Activated T-helper 9 cell treated with anti-CD3 and anti-CD28 coated beads, Interleukin-2, amount 50 U/mL, for 16 hours (primary cell): Measurements from ENCODE around the gene SIGLEC15.
"Not testable (repeated sequence)": the region's sequence is repeated elsewhere in the genome, so short reads cannot be mapped to it uniquely, and the experiment has no call there.

Experiments used
- DNase-seq: peaks from one replicate; pipeline ENCODE4 v3.0.0-alpha.2; 2020; ENCODE audit warnings: low read depth

Gene SIGLEC15

DNA sequence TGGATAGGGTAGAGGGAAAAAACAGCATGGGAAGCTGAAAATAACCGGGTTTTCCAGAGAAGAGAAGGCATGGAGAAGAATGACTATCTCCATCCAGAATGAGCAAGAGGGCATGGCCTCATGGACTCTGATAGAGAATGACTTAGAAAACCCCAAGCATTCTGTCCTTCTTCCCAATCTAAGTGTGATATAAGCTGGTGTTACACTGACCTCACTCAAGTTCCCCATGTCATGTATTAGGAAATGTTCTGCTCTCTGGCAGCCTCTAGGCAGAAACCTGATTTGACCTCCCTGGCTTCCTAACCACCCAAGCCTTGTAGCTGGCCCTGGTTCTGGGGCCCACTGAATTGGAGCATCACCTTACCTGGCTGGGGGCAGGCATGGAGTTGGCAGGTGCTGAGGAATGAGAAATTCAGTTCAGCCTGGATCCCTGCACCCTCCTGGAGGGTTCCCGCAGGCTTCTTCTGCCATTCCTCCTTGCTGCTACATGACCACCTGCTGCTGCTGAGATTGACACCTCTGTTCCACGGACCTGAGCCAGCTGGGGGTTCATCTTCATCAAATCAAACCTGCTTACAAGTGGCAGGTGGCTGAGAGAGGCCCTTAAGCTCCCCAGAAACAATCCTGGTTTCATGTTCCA, 5.2 kb upstream of the SIGLEC15 start:
- no peak for DNase-seq

DNA sequence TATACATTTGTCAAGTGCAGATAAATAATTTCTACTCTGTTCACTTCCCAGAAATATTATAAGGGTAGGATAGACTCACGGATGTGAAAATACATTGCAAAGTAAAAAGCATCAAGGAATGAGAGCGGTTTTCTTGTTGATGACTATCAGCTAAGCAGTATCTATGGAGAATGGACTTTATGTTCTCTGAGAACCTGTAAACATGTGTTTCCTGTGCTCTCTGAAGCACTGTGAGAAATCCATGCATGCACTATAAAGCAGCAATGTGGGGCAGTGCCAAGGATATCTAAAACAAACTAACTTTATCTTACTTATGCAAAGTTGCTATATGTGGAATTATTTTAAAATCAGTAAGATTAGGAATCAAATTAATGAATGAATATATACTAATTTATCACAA, 4.4 kb upstream of the SIGLEC15 start:
- no peak for DNase-seq

- DNase-seq = no peak
These were observed 3.8 kb upstream of the SIGLEC15 start for GRCh38 chr18:45821711-45822110.

- DNase-seq = no peak
These were observed 609 bp downstream of the SIGLEC15 start for GRCh38 chr18:45826084-45826483.

- not testable (repeated sequence) for DNase-seq
These were observed 1.2 kb downstream of the SIGLEC15 start for GRCh38 chr18:45826716-45827115.

DNA sequence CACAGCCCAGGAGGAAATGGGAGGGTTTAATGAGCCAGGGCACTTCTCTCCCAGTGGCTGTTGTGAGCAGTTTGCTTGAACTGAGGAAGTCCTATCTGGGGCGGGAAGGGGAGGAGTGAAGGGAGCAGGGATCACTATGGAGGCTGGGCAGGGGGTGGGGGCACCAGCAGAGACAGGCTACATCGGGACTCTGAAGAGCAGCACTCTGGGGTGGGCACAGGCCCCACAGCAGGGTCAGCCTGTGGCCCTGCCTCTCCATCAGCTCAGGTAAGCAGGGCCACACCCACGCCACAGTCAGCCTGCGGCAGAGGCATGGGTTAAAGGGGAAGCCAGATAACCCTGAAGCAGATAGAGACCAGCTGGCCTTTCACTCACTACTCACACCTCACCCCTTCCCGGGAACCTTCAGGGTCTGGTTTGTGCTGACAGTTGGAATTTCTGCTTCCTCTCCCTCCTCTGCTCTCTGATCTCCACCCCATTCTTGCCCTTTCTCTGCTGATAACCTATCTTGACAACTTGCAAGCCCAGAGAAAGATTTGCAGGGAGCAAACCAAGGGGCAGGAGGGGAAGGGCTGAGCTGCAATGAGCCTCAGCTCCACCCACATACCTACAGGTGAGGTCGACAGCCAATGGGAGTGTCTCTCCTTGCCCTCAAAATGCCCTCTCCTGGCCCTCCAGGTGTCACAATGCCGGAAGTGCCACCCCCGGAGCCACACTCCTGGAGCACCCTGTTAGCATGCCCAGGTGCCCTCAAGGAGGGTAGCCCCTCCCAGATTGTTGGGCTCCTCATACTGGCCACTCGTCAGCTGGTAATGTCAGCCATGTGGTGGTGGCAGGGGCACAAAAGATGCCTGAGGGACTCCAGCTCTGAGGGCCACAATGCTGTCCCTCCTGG, 3.7 kb downstream of the SIGLEC15 start:
- DNase-seq = no peak

DNA sequence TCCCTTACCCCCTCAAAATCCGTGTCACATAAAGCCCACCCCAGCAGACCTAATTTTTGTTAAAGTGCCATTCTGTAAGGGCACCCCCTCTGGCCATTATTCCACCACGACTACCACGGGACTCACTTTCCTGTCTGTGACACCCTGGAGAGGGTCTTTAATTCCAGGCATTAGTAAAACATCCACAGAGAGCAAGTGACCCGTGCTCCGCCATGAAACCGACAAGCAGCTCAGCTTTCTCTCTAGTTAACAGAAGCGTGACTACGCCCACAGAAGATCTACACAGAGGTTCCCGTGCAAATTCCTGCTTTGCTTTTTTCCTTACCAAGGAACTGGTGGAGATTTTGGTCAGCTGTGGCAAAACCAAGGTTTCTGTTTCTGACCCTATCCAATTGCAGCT, 4.4 kb downstream of the SIGLEC15 start:
- DNase-seq = no peak

GRCh38 chr18:45830917-45831316, 5.4 kb downstream of the SIGLEC15 start:
- no peak for DNase-seq

DNA sequence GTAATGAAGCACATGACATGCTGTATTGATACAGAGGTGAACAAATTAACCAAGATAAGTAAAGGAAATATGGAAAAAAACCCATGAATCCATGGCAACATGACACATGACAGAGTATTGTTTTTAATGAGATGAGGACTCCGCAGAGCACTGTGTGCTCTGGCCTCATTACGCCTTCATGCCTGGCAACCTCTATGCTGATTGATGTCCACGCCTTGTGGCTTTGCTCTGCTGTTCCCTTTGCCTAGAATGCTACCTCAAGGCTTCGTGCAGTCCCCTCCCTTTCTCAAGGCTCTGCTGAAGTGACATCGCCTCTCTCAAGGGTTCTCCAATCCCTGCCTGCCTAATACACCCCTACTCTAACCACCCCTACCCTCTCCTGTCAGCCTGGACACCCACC, 8.4 kb downstream of the SIGLEC15 start:
- DNase-seq = no peak

GRCh38 chr18:45834306-45834705, 8.8 kb downstream of the SIGLEC15 start:
- no peak for DNase-seq

GRCh38 chr18:45835057-45835636, 9.7 kb downstream of the SIGLEC15 start:
- DNase-seq = no peak

- DNase-seq = no peak
These were observed 11.0 kb downstream of the SIGLEC15 start for GRCh38 chr18:45836242-45837205.

DNA sequence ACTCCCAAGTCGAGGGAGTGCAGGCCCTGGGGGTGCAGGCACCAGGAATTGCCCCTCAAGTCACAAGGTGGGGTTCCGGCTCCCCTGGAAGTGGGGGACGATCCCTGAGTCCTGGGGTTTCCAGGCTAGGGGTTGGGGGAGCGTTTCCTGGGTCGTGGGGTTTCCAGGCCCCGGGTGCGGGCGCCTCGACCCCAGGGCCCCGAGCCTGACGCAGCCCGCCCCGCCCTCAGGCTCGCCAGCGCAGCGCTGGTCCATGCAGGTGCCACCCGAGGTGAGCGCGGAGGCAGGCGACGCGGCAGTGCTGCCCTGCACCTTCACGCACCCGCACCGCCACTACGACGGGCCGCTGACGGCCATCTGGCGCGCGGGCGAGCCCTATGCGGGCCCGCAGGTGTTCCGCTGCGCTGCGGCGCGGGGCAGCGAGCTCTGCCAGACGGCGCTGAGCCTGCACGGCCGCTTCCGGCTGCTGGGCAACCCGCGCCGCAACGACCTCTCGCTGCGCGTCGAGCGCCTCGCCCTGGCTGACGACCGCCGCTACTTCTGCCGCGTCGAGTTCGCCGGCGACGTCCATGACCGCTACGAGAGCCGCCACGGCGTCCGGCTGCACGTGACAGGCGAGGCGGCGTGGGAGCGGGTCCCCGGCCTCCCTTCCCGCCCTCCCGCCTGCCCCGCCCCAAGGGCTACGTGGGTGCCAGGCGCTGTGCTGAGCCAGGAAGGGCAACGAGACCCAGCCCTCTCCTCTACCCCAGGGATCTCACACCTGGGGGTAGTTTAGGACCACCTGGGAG, 12.0 kb downstream of the SIGLEC15 start:
- no peak for DNase-seq

GRCh38 chr18:45838302-45839070, 13.0 kb downstream of the SIGLEC15 start:
- DNase-seq = no peak

- no peak for DNase-seq
These were observed 14.2 kb downstream of the SIGLEC15 start for GRCh38 chr18:45839414-45840395.

- no peak for DNase-seq
These were observed 15.7 kb downstream of the SIGLEC15 start for GRCh38 chr18:45841060-45841764.

DNA sequence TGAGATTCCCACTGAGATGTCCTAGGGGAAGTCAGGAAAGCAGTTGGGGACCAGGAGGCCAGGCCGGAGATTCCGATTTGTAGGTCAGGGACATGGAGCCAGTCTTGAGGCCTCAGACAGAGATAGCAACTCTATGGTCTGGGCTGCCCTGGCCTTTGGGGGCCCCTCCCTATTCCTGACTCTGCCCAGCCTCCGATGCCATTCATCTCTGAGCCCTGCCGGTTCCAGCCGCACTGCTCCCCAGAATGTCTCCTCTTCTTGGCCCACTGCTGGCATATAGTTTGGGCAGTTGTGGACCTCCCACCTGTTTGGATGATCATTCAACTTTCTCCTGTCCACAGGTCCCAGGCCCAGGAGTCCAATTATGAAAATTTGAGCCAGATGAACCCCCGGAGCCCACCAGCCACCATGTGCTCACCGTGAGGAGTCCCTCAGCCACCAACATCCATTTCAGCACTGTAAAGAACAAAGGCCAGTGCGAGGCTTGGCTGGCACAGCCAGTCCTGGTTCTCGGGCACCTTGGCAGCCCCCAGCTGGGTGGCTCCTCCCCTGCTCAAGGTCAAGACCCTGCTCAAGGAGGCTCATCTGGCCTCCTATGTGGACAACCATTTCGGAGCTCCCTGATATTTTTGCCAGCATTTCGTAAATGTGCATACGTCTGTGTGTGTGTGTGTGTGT, 16.4 kb downstream of the SIGLEC15 start:
- no peak for DNase-seq

DNA sequence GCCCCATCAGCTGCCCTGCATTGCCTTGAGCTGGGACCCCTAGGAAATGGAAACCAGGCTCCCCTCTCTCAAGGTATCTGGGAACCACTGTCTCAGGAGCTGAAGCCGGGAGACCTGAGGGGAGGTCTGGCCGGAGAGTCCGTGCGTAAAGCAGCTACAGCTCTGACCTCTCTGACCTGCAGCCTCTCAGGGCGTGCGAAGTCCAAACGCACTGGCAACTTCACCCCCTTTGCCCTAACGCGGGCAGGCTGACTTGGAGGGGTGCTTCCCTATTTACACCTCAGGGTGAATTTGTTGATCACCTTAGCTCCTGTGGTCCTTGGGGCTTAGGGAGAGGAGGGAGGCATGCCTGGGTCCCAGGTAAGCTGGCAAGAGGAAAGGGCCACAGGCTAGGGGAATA, 17.5 kb downstream of the SIGLEC15 start:
- DNase-seq = no peak
